ENCODE data around the gene CDS2.

Gene CDS2

DNA sequence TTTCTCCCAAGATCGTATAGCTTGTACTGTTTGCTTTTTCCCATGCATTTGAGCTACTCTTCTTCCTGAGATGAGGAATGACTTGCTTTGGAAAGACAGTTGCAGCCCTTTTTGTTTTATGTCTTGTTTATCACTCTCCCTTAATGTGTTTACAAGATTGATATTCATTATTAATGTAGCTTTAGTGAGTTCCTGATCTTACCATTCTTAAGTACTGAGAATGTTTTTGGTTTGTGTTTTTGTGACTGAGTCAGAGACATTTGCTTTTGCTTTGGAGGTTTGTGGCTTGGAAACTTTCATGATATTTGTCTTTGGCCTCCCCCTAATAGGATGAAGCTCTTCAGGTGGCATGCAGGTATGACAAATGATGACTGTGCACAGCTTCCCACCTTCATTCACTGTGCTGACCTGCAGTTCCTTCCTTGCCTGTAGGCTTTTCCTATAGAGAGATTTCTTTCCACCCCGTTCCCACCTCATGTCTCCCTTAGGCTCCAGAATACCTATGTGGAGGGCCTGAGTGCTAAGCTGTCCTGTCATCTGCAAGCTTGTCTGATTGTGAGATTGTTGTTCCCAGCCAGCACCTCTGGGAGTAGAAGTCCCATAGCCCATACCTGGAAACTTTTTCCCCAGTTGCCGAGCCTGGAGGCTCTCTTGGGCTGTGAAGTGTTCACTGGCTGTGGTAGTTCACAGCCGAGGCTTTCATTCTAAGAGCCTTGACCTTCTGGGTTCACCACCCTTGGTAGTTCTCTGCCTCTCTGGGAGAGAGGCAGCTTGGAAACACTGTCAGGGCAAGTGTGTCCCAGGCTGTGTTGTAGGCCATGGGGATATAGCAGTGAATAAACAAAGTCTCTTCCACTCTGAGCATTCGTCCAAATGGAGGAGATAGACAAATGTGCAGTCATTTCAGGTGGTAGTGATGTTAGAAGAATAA, 27.1 kb downstream of the CDS2 start:
- no peak for DNase-seq

GRCh38 chr20:5154543-5154925, 27.7 kb downstream of the CDS2 start:
- DNase-seq = no peak

DNA sequence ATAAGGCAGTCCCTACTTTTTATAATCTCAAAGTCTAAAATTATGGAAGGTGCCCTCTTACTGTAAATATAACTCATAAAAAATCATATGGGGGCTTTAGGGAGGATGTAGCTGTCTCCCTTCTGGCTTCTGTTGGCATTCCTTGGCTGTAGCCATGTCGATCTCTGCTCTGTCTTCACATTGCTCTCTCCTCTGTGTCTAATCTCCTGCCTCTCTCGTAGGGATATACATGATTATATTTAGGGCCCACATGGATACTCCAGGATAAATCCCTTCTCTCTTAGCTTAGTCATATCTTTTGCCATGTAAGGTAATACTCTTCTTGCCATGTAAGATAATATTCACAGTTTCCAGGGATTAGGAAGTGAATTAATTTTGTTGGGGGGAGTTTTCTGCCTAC, 28.6 kb downstream of the CDS2 start:
- no peak for DNase-seq

GRCh38 chr20:5156675-5157448, 30.1 kb downstream of the CDS2 start:
- no peak for DNase-seq

GRCh38 chr20:5159928-5160327, 33.1 kb downstream of the CDS2 start:
- DNase-seq = no peak

GRCh38 chr20:5160882-5161281, 34.1 kb downstream of the CDS2 start:
- DNase-seq = no peak

- no peak for DNase-seq
These were observed 34.8 kb downstream of the CDS2 start for GRCh38 chr20:5161536-5162164.

GRCh38 chr20:5164645-5165625, 38.1 kb downstream of the CDS2 start:
- DNase-seq = no peak

- DNase-seq = no peak
These were observed 42.0 kb downstream of the CDS2 start for GRCh38 chr20:5168651-5169396.

DNA sequence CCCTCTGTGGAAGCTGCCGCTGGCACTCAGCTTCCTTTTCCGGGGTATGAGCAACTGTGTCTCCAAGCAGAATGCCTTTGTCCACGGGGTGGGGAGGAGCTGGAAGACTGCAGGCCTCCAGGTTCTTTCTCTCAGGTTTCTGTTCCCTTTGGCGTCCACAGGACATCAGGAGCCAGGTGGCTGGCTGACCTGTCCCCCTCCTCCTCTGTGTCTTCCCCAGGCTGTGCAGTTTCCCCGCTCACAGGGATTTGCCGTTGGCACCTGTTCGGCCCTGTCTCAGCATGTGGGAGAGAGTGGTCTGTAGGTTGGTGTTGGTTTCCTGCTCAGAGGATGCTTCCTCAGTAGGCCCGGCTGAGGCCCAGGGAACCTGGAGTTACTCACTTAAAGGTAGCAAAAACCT, 43.5 kb downstream of the CDS2 start:
- no peak for DNase-seq

- no peak for DNase-seq
These were observed 44.4 kb downstream of the CDS2 start for GRCh38 chr20:5171064-5171789.

- no peak for DNase-seq
These were observed 45.0 kb downstream of the CDS2 start for GRCh38 chr20:5171790-5172164.

DNA sequence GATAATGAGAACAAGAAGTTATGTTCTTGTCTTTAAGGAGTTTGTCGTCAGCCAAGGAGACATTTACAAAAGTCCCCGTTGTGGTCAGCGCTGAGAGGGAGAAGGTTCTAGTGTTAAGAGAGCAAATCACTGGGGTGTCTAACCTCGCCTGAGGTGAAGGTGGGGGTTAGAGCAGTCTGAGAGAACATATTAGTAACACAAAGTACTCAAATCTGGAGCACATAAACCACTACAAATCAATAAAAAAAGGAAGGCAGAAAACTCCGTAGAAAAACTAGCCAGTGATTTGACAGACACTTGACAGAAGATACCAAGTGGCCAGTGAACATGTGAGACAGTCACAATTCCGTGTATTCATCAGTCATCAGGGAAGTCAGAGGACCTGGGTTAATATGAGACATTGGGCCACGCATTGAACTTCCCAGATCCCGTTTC, 45.4 kb downstream of the CDS2 start:
- no peak for DNase-seq

- no peak for DNase-seq
These were observed 46.2 kb downstream of the CDS2 start for GRCh38 chr20:5172903-5173463.

GRCh38 chr20:5173751-5174150, 46.9 kb downstream of the CDS2 start:
- no peak for DNase-seq

GRCh38 chr20:5177071-5177470, 50.3 kb downstream of the CDS2 start:
- no peak for DNase-seq

DNA sequence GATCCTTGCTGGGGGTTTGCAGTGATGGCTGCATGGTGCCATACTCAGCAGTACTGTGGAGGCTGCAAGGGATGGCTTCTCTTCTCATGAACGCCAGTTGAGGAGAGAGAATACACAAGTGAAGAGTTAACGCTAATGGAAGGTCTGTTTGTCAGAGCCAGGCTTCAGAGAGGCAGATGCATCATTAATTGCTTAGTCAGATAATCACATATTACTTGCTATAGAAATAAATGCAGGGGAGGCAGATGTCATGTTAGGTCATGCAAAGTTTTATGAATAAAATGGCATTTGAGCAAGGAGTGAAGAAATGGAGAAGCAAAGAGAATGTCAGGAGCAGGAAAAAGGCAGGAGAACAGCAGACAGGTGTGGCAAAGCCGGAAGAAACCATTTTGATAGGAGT, 51.2 kb downstream of the CDS2 start:
- DNase-seq = no peak

GRCh38 chr20:5180421-5180820, 53.6 kb downstream of the CDS2 start:
- DNase-seq = no peak

DNA sequence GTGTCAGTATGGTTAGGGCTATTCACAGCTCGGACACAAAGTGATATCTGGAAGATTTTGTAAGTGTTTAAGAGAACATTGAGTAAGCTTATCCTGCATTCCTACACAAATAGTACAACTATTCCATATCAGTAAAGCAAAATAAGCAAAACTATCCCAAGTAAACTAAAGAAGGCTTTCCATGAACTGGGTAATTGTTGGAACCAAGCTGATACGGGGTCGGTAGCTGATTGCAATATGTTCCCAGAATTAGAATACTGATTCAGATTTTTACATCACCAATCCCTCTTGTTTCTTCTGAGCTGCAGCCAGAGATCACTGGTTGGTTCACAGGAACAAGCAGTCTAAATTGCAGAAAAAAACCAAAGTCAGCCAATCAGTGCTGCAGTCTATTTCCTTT, 54.1 kb downstream of the CDS2 start:
- no peak for DNase-seq

GRCh38 chr20:5181492-5181891, 54.7 kb downstream of the CDS2 start:
- no peak for DNase-seq

DNA sequence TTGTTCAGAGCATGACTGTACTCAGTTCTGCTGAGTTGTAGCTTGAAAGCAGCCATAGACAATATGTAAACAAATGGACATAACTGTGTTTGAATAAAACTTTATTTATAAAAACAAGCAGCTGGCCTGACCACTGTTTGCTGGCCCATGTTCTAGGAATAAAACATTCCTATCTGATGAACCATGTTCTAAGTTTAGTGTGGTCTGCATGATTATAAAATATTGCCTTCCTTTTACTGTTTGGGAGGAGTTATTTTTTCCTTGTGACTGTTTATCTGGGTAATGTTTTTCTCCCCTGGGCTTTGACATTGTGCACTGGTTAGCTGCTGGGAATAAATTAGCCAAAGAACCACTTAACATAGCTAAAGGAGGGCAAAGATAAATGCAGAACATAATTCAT, 55.1 kb downstream of the CDS2 start:
- no peak for DNase-seq

Measured in stimulated activated naive CD4-positive, alpha-beta T cell (primary cell).